HG02852 (cell line): Measurements from ENCODE around the gene ANKH.
A peak's percentile ranks its signal among the peaks of the same experiment; 100 is the strongest.
"Not testable (repeated sequence)": the region's sequence is repeated elsewhere in the genome, so short reads cannot be mapped to it uniquely, and the experiment has no call there.

ENCODE experiments used
- ATAC-seq: cut with Tn5 transposase; IDR thresholded peaks from one replicate; pipeline ENCODE4 v1.9.1; 2021; ENCODE audit warnings: mild to moderate bottlenecking, moderate library complexity; ENCODE audit not compliant: unreplicated experiment

Gene ANKH

DNA sequence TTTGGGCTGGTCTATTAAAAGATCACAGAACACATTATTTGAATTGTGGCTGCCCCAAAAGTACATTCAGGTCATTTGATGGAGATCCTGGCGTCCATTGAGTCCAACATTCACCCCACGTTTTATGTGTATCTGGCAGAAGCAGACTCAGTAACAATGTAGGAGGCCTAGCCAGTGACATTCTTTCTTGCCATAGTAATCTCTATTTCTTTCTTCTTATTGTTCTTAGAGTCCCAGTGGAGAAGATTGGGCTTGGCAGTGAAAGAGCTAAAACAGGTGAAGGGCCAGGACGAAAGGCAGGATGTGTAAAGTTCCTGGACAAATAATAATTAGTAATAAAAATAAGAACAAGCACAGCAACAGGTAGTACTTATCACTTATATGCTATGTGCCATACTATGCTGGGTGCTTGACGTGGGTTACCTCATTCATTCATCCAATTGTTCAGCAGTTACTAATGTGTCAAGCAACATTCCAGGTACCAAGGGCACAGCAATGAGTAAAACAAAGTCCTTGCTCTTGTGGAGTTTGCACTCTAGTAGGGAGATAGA, 12.6 kb upstream of the ANKH start:
- ATAC-seq, result no peak

GRCh38 chr5:14882658-14883580, 11.3 kb upstream of the ANKH start:
- no peak for ATAC-seq

- no peak for ATAC-seq
Measured at GRCh38 chr5:14881826-14882225, 10.2 kb upstream of the ANKH start.

GRCh38 chr5:14880688-14881087, 9.1 kb upstream of the ANKH start:
- ATAC-seq, result no peak

GRCh38 chr5:14879937-14880589, 8.5 kb upstream of the ANKH start:
- ATAC-seq, result no peak

DNA sequence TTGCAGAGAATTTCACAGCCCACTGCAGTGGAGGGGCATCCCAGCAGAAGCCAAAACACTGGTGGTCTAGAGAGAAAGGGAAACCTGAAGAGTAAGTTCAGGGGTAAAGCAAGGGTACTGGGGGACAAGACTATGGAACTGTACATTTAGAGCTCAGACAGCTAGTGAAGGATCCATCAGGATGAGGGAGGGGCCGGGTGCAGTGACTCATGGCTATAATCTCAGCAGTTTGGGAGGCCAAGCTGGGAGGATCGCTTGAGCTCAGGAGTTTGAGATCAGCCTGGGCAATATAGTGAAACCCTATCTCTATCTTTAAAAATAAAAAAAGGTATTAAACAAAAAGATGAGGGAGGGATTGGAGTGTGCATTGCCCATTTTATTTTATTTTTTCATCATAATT, 7.8 kb upstream of the ANKH start:
- no peak for ATAC-seq

DNA sequence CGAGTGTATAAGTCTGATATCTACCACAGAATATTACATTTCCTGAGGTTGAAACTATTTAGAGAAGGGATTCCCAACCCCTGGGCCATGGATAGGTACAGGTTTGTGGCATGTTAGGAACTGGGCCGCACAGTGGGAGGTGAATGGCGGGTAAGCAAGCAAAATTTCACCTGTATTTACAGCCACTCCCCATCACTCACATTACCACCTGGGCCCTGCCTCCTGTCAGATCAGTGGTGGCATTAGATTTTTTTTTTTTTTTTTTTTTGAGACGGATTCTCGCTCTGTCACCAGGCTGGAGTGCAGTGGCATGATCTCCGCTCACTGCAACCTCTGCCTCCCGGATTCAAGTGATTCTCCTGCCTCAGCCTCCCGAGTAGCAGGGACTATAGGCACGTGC, 6.6 kb upstream of the ANKH start:
- not testable (repeated sequence) for ATAC-seq

- no peak for ATAC-seq
Measured at GRCh38 chr5:14876095-14876494, 4.5 kb upstream of the ANKH start.

- ATAC-seq, result no peak
Measured at GRCh38 chr5:14873790-14874189, 2.2 kb upstream of the ANKH start.

DNA sequence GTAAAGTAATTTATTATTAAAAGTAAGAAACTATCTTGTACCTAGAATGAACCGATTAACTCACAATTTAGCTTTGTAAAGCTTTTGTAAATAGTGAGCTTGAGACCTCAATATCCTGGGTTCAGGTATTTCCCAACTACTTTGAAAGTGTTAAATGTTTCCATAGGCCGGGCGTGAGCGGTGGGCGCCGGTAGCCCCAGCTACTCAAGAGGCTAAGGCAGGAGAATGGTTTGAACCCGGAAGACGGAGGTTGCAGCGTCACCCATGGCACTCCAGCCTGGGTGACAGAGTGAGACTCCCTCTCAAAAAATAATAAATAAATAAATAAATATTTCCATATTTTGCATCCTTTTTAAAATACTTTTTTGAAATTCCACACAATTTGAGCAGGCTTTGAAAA, 1.5 kb upstream of the ANKH start:
- no peak for ATAC-seq

DNA sequence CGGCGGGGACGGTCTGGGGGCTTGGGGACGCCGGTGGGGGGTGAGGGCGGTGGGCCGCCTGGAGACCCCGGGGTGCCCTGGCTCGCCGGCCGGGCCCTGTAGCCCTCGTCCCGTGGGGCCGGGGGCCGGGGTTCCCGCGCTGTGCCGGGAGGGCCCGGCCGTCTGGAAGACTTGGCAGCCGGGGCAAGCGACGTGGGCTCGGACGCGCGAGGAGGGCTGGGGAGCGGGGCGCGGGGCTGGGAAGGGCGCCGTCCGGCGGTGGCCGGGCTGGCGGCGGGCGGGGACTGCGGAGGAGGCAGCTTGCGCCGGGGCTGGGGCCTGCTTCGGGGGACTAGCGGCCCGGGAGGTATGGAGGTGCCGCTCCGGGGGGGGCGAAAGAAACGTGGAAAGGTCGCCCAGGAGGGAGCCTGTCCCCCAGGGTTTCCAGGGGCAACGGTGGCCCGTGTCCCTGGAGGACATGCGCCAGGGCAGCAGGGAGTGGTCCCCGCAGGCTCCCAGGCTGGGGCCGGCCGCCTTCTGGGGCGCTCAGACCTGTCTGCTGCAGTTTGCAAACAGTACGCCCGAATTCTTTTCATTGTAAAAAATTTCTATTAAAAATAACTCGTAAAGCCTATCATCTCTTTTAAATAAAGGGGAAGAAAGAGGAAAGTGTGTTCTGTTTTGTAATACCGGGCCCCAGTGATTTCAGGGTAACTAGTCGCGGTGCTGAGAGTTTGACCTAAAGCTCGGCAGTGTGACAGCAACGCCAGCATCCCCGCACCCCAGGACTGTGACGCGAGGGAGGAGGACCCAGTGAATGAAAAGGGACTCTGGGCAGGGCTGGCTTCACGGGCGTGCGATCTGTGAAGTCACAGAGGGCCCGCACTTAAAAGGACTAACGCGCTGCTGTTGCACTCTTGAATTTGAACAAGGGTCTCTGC, 752 bp upstream of the ANKH start:
- ATAC-seq, result peak; percentile 40

DNA sequence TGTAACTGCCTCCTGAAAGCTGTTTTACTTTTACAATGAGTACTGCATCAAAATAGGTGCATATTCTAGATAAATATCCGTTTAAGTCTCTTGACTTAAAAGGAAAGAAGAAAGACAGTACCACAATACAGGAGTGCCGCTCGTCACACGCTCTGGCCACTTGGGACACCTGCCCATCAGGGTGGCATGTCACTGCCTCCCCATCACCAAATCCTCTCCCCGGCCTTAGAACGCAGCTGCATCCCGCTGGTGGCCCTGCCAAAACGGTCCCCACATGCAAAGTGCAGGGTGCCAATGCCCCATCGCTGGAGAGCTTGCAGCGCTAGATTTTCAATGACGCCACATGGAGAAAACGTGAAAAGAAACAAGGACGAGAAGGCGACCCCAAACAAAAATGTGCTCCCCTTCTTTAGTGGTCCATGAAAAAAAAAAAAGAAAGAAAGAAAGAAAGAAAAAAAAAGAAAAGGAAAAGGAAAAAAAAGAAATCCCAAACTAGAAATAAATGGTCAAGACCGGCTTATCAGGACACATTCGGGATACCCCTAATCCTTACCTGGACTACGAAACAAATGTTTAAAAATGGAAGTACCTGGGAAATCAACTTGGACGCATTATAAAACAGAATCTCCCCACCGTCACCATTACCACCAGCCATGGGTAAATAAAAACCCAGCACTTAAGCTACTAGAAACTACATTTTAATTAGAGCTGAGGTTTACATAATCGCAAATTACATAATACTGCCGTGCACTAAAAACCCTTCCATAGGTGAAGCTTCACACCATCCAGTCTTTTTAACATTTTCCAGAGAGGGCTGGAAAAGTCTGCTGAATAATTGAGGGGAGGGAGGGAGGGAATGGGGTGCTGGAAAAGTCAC, 1.0 kb downstream of the ANKH start:
- no peak for ATAC-seq

DNA sequence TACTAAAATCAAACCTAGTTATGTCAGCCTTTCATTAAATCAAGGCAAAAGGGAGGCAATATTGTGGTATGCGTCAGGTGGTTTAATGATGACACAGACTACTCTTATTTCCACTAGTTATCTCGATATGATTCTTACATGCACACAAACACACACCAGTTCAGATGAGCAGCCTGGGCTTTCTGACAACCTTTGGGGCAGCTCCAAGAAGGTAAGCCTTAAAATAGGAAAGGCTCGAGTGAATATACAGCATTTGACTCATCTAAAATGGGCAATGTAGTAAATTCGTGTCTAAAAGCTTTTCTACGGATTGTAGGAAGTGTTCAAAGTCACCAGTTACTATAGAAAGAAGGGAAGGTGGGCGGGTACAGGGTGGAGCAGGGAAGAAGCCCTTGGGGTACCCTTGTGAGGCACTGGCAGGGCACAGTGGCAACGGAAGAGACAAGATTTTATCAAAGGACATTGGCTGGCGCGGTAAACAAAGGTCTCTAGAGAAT, 1.9 kb downstream of the ANKH start:
- no peak for ATAC-seq

- no peak for ATAC-seq
Measured at GRCh38 chr5:14869233-14869632, 2.3 kb downstream of the ANKH start.

DNA sequence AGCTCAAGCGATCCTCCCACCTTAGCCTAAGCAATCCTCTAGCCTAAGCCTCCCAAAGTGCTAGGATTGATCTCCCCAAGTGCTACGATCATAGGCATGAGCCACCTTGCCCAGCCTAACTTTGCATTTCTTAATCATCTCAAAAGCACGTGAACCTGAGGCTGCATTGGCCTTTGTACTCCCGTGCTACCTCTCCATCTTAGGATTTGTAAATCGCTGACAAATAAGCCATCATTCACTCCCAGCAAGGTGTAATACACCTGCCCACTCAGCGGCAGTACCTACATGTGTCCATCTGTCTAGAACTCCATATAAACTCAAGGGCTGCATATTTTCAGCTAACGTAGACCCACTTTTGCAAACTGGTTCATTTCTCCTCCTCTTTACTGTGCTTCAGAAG, 2.8 kb downstream of the ANKH start:
- no peak for ATAC-seq

DNA sequence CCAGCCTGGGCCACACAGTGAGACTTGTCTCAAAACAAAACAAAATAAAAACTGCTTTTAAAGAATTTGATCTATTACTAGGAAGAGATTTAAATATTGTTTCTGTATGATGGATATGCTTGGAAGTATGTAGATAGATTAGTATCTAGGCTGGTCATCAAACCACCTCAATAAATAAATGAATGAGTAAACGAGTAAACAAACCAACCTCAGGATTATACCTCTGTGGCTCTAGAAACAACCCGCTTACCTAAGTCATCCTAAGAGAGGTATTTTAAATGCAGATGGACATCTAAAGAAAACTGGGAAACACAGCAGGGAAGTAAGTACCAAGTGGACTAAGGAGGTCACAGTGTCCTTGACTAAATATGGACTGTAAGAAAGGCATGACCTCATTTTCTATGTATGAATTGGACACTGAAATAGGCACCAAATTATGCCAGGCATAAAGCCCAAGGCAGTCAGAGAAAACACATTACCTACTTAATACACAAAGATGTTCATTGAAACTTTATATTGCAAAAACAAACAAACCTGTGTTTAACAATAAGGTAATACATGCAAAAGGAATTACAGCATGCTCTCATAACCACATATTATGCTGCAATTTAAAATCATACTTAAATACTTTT, 7.3 kb downstream of the ANKH start:
- no peak for ATAC-seq

GRCh38 chr5:14863105-14863504, 8.5 kb downstream of the ANKH start:
- ATAC-seq, result no peak

GRCh38 chr5:14861123-14861765, 10.3 kb downstream of the ANKH start:
- ATAC-seq, result no peak

- no peak for ATAC-seq
Measured at GRCh38 chr5:14859980-14860379, 11.6 kb downstream of the ANKH start.
